Measurements from ENCODE around the gene CEACAM7. TPM values are rescaled to one million over a fixed set of nuclear protein-coding genes. Genes with fewer than 3 reads are reported as not detected.

The CEACAM7 gene
- total RNA-seq, 2 experiments from 2014 or later: not detected

DNA sequence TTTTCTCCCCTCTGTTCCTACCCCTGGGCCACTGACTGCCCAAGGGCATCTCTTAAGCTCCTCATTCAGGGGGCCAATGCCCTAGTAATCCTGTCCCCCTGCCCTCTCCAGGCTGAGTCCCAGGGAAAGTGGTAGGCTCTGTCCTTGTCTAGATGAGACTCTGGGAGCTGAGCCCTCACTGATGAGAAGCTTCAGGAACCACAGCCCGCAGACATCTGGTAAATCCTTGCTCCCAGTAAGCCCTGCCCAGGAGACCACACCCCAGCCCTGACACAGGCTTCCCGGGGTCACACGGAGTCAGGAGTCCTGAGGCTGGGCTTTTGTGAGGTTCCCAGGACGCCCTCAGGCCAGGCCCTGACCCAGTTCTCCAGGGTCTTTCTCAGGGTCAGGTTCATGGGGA, 63.1 kb downstream of the CEACAM7 start:
- ChIA-PET POLR2A (interaction anchor here (0.6 kb wide), 1 partner anchor 179 kb away, joined by 4 read pairs; no protein-coding TSS in a partner anchor), CTCF (interaction anchor here (1.4 kb wide), 1 partner anchor 17 kb away, joined by 6 read pairs; no protein-coding TSS in a partner anchor)
- DNase-seq (no peak), ATAC-seq (no peak)
- Mint-ChIP-seq H3K4me1 (ENCODE audit: low read depth) (no peaks in the 10 kb centered on the region), H3K36me3 (ENCODE audit: low read depth) (no peaks in the 10 kb centered on the region), H3K27ac (no peak overlapping the region), H3K4me3 (no peak overlapping the region), H3K27me3 (peaks cover 29% of the 10 kb centered on the region), H3K9me3 (peaks cover under 1% of the 10 kb centered on the region)
- intact Hi-C loops (cut with micrococcal nuclease): no loop called here
- TF ChIP-seq, protein P1, sequence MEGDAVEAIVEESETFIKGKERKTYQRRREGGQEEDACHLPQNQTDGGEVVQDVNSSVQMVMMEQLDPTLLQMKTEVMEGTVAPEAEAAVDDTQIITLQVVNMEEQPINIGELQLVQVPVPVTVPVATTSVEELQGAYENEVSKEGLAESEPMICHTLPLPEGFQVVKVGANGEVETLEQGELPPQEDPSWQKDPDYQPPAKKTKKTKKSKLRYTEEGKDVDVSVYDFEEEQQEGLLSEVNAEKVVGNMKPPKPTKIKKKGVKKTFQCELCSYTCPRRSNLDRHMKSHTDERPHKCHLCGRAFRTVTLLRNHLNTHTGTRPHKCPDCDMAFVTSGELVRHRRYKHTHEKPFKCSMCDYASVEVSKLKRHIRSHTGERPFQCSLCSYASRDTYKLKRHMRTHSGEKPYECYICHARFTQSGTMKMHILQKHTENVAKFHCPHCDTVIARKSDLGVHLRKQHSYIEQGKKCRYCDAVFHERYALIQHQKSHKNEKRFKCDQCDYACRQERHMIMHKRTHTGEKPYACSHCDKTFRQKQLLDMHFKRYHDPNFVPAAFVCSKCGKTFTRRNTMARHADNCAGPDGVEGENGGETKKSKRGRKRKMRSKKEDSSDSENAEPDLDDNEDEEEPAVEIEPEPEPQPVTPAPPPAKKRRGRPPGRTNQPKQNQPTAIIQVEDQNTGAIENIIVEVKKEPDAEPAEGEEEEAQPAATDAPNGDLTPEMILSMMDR (IDR thresholded peaks at IDR 0.05): no peak

DNA sequence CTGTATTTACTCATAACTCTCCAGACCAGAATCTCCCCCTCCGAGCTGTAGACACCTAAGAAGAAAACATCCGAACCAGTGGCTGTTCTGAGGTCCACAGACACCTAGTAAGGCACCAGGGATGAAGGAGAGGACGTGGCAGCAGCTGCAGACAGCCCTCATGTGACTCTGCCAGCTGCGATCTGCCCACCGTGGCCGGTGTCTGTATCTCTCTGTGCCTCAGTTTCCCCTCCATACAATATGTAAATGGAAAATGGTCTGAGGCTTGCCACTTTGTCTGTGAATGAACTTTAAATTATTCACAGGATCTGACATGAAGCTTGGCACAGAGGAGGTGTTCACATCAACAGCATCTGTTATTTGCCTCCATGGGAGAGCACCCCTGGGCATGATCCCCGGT, 63.6 kb downstream of the CEACAM7 start:
- TF ChIP-seq, protein P1 (IDR thresholded peaks at IDR 0.05): no peak
- peaks cover 28% of the 10 kb centered on the region for H3K27me3 Mint-ChIP-seq
- no peak overlapping the region for H3K4me3 Mint-ChIP-seq
- no peak for ATAC-seq
- no peak for DNase-seq
- intact Hi-C loops (cut with micrococcal nuclease): no loop called here
- CTCF ChIA-PET: interaction anchor here (1.4 kb wide), 1 partner anchor 17 kb away, joined by 6 read pairs; no protein-coding TSS in a partner anchor
- H3K27ac Mint-ChIP-seq: no peak overlapping the region
- H3K9me3 Mint-ChIP-seq: no peaks in the 10 kb centered on the region
- H3K4me1 Mint-ChIP-seq (ENCODE audit: low read depth): no peaks in the 10 kb centered on the region
- H3K36me3 Mint-ChIP-seq (ENCODE audit: low read depth): no peaks in the 10 kb centered on the region
- POLR2A ChIA-PET: interaction anchor here (0.6 kb wide), 1 partner anchor 180 kb away, joined by 4 read pairs; no protein-coding TSS in a partner anchor

DNA sequence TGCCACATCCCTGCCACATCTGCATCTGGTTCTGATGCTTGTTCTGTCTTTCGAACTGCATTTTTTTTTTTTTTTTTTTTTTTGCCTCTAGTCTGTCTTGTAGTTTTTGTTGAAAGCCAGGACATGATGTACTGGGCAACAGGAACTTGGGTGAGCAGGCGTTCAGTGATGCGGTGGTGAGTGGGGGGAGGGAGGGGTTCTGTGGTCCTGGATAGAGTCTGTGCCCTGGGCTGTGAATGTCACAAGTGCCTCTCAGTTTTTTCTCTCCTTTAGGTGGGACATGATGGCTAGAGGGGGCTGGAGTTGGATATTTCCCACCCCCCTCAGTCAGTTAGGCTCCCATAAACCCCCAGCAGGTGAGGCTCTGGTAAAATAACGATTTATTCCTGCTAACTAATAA, 64.7 kb downstream of the CEACAM7 start:
- intact Hi-C loops (cut with micrococcal nuclease): no loop called here

More for the DNA sequence above, 64.7 kb downstream of the CEACAM7 start:
- ChIA-PET POLR2A (no interaction called here), CTCF (no interaction called here)
- Mint-ChIP-seq H3K36me3 (ENCODE audit: low read depth) (no peaks in the 10 kb centered on the region), H3K4me1 (ENCODE audit: low read depth) (no peaks in the 10 kb centered on the region), H3K27ac (no peak overlapping the region), H3K27me3 (peaks cover 22% of the 10 kb centered on the region), H3K9me3 (no peaks in the 10 kb centered on the region), H3K4me3 (no peak overlapping the region)
- TF ChIP-seq, protein P1 (IDR thresholded peaks at IDR 0.05): no peak
- ATAC-seq (no peak), DNase-seq (no peak)

Other genes with a start within 250 kb of the CEACAM7 start
- 10 to 100 TPM; 47.6 to 51.5 TPM for gene DMAC2, start 248.4 kb downstream of the CEACAM7 start, total RNA-seq
- not detected for gene ERICH4, start 245.1 kb downstream of the CEACAM7 start, total RNA-seq
- 10 to 100 TPM; 17.7 to 19.8 TPM for gene CEACAM21, start 112.1 kb downstream of the CEACAM7 start, total RNA-seq
- gene CEACAM4, start 61.2 kb downstream of the CEACAM7 start, total RNA-seq: not detected
- gene CEACAM5, start 20.4 kb upstream of the CEACAM7 start, total RNA-seq: not detected
- gene CEACAM6, start 67.3 kb upstream of the CEACAM7 start, total RNA-seq: not detected
- not detected for gene CEACAM3, start 108.3 kb upstream of the CEACAM7 start, total RNA-seq
- not detected for gene LYPD4, start 156.4 kb upstream of the CEACAM7 start, total RNA-seq
- gene DMRTC2, start 156.8 kb upstream of the CEACAM7 start, total RNA-seq: not detected
- 1,000 to 10,000 TPM; 3,454 to 3,479 TPM for gene RPS19, start 172.0 kb upstream of the CEACAM7 start, total RNA-seq
- 10 to 100 TPM; 19.3 to 21.0 TPM for gene CD79A, start 189.0 kb upstream of the CEACAM7 start, total RNA-seq
- gene ARHGEF1, start 194.9 kb upstream of the CEACAM7 start, total RNA-seq: 100 to 1,000 TPM; 307 to 308 TPM
- gene ERFL, start 240.2 kb upstream of the CEACAM7 start, total RNA-seq: 1 to 10 TPM; 1.5 to 1.6 TPM